Smooth muscle cell (in vitro differentiated cells): ENCODE data around the gene FBXL13. TPM values are rescaled to one million over a fixed set of nuclear protein-coding genes. Genes with fewer than 3 reads are reported as not detected.
"Not testable (repeated sequence)": the region's sequence is repeated elsewhere in the genome, so short reads cannot be mapped to it uniquely, and the experiment has no call there.

Source experiments
- DNase-seq: peaks from one replicate; lab custom pipeline; 2025; ENCODE audit not compliant: unreplicated experiment; lab: John Stamatoyannopoulos, UW
- H2AFZ ChIP-seq: fragments of 200-600 bp; sonication (generic); 2 replicates; pipeline ENCODE4 v1.6.0; 2016; ENCODE audit warnings: antibody characterized with exemption, low read depth, mild to moderate bottlenecking
- H3F3A ChIP-seq: fragments of 200-600 bp; sonication (generic); 2 replicates; pipeline ENCODE4 v1.6.0; 2017; ENCODE audit warnings: antibody characterized with exemption, low read depth
- H3K27ac ChIP-seq: fragments of 200-600 bp; sonication (generic); 2 replicates; pipeline ENCODE4 v1.5.1; 2016; ENCODE audit warnings: low read depth, mild to moderate bottlenecking
- H3K27me3 ChIP-seq: fragments of 200-600 bp; sonication (generic); 2 replicates; pipeline ENCODE4 v1.6.1; 2016; ENCODE audit warnings: low read depth, mild to moderate bottlenecking
- H3K36me3 ChIP-seq: fragments of 200-600 bp; sonication (generic); 2 replicates; pipeline ENCODE4 v1.5.1; 2016; ENCODE audit warnings: low read depth
- H3K4me1 ChIP-seq: fragments of 200-600 bp; sonication (generic); 2 replicates; pipeline ENCODE4 v1.5.1; 2016; ENCODE audit warnings: low read depth
- H3K4me2 ChIP-seq: fragments of 200-600 bp; sonication (generic); 2 replicates; pipeline ENCODE4 v1.6.0; 2016; ENCODE audit warnings: mild to moderate bottlenecking
- H3K4me3 ChIP-seq: fragments of 200-600 bp; sonication (generic); 2 replicates; pipeline ENCODE4 v1.5.1; 2016; ENCODE audit warnings: mild to moderate bottlenecking
- H3K79me2 ChIP-seq: fragments of 200-600 bp; sonication (generic); 2 replicates; pipeline ENCODE4 v1.6.0; 2016; ENCODE audit warnings: low read depth, mild to moderate bottlenecking
- H3K9ac ChIP-seq: fragments of 200-600 bp; sonication (generic); 2 replicates; pipeline ENCODE4 v1.6.0; 2016; ENCODE audit warnings: low read depth
- H3K9me3 ChIP-seq: fragments of 200-600 bp; sonication (generic); replicated peaks from 2 replicates; pipeline ENCODE4 v1.5.1; 2016; ENCODE audit warnings: low read depth
- H4K20me1 ChIP-seq: fragments of 200-600 bp; sonication (generic); 2 replicates; pipeline ENCODE4 v1.6.0; 2016; ENCODE audit warnings: low read depth
- WGBS: methylation state at CpG from one replicate; pipeline ENCODE4 v1.1.7; 2016; ENCODE audit warnings: low lambda C conversion rate; 5-methylcytosine and 5-hydroxymethylcytosine counted together
- polyA plus RNA-seq: library from polyadenylated mRNA; unstranded; fragments of >200 nt; fragmentation: Nextera tagmentation; extraction: Ambion mirVana; gene quantifications from 2 replicates; pipeline ENCODE4 v1.2.1, GENCODE V29; 2016
- total RNA-seq: library from RNA; depleted of rRNA; stranded (reverse); fragments of >200 nt; gene quantifications from 2 replicates; pipeline ENCODE4 v1.2.3, GENCODE V29; 2014
- TF ChIP-seq, protein P1 (sequence below): fragments of 200-600 bp; sonication (generic); IDR thresholded peaks from 2 replicates; pipeline ENCODE4 v1.5.1; 2017; ENCODE audit warnings: borderline replicate concordance, mild to moderate bottlenecking, antibody characterized with exemption; ENCODE audit not compliant: insufficient read depth, poor library complexity, severe bottlenecking

Gene FBXL13
- total and polyA plus RNA-seq, 2 experiments from 2014 or later: 2.6 to 12.1 TPM

GRCh38 chr7:103063895-103064294, 10.7 kb downstream of the FBXL13 start:
- no peak for DNase-seq
- H4K20me1 ChIP-seq: no peaks in the 10 kb centered on the region
- no peaks in the 10 kb centered on the region for H3K79me2 ChIP-seq
- H3K27ac ChIP-seq: no peak overlapping the region
- H3K9me3 ChIP-seq: no peaks in the 10 kb centered on the region
- no peaks in the 10 kb centered on the region for H3K36me3 ChIP-seq
- H3K9ac ChIP-seq: no peak overlapping the region
- WGBS: 92% methylated on average over 3 of the region's 3 CpGs
- no peaks in the 10 kb centered on the region for H3F3A ChIP-seq
- H3K4me2 ChIP-seq: no peak overlapping the region
- no peak overlapping the region for H3K4me3 ChIP-seq
- no peaks in the 10 kb centered on the region for H3K27me3 ChIP-seq
- H3K4me1 ChIP-seq: no peaks in the 10 kb centered on the region
- H2AFZ ChIP-seq: no peak overlapping the region
- TF ChIP-seq, protein P1, sequence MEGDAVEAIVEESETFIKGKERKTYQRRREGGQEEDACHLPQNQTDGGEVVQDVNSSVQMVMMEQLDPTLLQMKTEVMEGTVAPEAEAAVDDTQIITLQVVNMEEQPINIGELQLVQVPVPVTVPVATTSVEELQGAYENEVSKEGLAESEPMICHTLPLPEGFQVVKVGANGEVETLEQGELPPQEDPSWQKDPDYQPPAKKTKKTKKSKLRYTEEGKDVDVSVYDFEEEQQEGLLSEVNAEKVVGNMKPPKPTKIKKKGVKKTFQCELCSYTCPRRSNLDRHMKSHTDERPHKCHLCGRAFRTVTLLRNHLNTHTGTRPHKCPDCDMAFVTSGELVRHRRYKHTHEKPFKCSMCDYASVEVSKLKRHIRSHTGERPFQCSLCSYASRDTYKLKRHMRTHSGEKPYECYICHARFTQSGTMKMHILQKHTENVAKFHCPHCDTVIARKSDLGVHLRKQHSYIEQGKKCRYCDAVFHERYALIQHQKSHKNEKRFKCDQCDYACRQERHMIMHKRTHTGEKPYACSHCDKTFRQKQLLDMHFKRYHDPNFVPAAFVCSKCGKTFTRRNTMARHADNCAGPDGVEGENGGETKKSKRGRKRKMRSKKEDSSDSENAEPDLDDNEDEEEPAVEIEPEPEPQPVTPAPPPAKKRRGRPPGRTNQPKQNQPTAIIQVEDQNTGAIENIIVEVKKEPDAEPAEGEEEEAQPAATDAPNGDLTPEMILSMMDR: no peak

DNA sequence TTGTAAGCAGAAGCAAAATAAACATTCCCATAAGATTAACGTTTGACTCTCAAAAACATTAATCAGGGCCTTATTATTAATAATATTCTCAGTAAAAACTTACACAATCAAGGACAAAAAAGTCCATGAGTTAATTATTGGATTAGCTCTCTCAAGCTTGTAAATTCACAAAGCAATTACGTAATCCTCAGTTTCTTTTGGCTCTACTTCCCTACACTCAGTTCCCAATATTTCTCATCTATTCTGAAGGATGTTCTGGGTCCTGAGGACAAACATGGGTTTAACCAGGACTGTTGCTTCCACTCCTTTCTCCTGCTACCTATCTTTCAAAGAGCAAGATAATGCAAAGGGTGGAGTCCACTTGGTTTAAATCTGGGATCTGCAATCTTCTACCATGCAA, 15.1 kb downstream of the FBXL13 start:
- Histone ChIP-seq H3K36me3 (no peaks in the 10 kb centered on the region), H3K9me3 (no peaks in the 10 kb centered on the region), H3K27ac (no peak overlapping the region), H3K27me3 (no peaks in the 10 kb centered on the region), H3K79me2 (no peaks in the 10 kb centered on the region), H3K9ac (no peak overlapping the region), H4K20me1 (no peaks in the 10 kb centered on the region), H3K4me1 (no peaks in the 10 kb centered on the region), H2AFZ (no peak overlapping the region), H3F3A (no peaks in the 10 kb centered on the region), H3K4me2 (no peak overlapping the region), H3K4me3 (no peak overlapping the region)
- WGBS: 90% methylated on average over 2 of the region's 2 CpGs
- DNase-seq: no peak
- TF ChIP-seq, protein P1: no peak

- no peaks in the 10 kb centered on the region for H3K4me1 ChIP-seq
- DNase-seq: no peak
- H3K4me3 ChIP-seq: no peak overlapping the region
- no peaks in the 10 kb centered on the region for H3F3A ChIP-seq
- no peaks in the 10 kb centered on the region for H3K27me3 ChIP-seq
- H3K27ac ChIP-seq: no peak overlapping the region
- no peaks in the 10 kb centered on the region for H3K9me3 ChIP-seq
- H2AFZ ChIP-seq: no peak overlapping the region
- TF ChIP-seq, protein P1: no peak
- H4K20me1 ChIP-seq: no peaks in the 10 kb centered on the region
- no peak overlapping the region for H3K4me2 ChIP-seq
- no peak overlapping the region for H3K9ac ChIP-seq
- H3K36me3 ChIP-seq: no peaks in the 10 kb centered on the region
- H3K79me2 ChIP-seq: no peaks in the 10 kb centered on the region
Observed at GRCh38 chr7:103058122-103058521, 16.5 kb downstream of the FBXL13 start.

DNA sequence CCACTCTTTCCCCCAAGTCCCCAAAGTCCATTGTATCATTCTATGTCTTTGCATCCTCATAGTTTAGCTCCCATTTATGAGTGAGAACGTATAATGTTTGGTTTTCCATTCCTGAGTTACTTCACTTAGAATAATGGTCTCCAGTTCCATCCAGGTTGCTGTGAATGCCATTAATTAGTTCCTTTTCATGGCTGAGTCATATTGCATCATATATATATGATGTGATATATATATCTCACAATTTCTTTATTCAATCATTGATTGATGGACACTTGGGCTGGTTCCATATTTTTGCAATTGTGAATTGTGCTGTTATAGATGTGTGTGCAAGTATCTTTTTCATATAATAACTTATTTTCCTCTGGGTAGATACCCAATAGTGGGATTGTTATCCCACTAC, 18.6 kb downstream of the FBXL13 start:
- H3K4me3 ChIP-seq, H3F3A ChIP-seq, H3K9me3 ChIP-seq, H3K36me3 ChIP-seq, H3K9ac ChIP-seq, H3K4me1 ChIP-seq, H2AFZ ChIP-seq, H3K27me3 ChIP-seq, H3K27ac ChIP-seq, DNase-seq, H3K79me2 ChIP-seq, H3K4me2 ChIP-seq, H4K20me1 ChIP-seq: not testable (repeated sequence)
- 100% methylated on average over 1 of the region's 1 CpG for WGBS
